Measurements from ENCODE around the gene UTS2R. TPM values are rescaled to one million over a fixed set of nuclear protein-coding genes. Genes with fewer than 3 reads are reported as not detected.

The UTS2R gene
- total RNA-seq: not detected

- Histone ChIP-seq H3K27ac (no peak within 1 kb of the TSS), H3K4me1 (peaks cover 0 to 25% (median 9%) of the 10 kb centered on the region in 3 donors), H3K9me3 (no peaks in the 10 kb centered on the region), H3K36me3 (no peaks in the 10 kb centered on the region), H3K4me3 (peak within 1 kb of the TSS in 1 of 2 donors; percentile 38), H3K27me3 (peaks cover 90% of the 10 kb centered on the region)
- no peak for ATAC-seq
- no CpG with 5 or more reads among the region's 109 CpGs for WGBS, 2 donors (ENCODE audit: low coverage in 1 of 2)
- TF ChIP-seq CTCF (IDR thresholded peaks at IDR 0.05): no peak
- no peak for TF ChIP-seq POLR2AphosphoS5 (IDR thresholded peaks at IDR 0.05)
- no peak for TF ChIP-seq EP300 (IDR thresholded peaks at IDR 0.05)
- no peak for TF ChIP-seq POLR2A (IDR thresholded peaks at IDR 0.05)
Observed at GRCh38 chr17:82371333-82372248, at the start of gene UTS2R. Gene UTS2R, plus strand, starts transcription at chr17:82371765. Its CDS starts 2,560 bp downstream, at chr17:82374325.

GRCh38 chr17:82321947-82322466, 49.6 kb upstream of the UTS2R start:
- H3K27ac ChIP-seq: no peak overlapping the region
- ATAC-seq: no peak
- H3K4me3 ChIP-seq: no peak overlapping the region
- H3K4me1 ChIP-seq: peaks cover 0 to 12% (median 3%) of the 10 kb centered on the region in 3 donors
- no peaks in the 10 kb centered on the region for H3K9me3 ChIP-seq
- TF ChIP-seq POLR2A (IDR thresholded peaks at IDR 0.05) (no peak), POLR2AphosphoS5 (IDR thresholded peaks at IDR 0.05) (no peak), EP300 (IDR thresholded peaks at IDR 0.05) (no peak), CTCF (IDR thresholded peaks at IDR 0.05) (no peak)
- no CpG with 5 or more reads among the region's 21 CpGs for WGBS, 2 donors (ENCODE audit: low coverage in 1 of 2)
- H3K36me3 ChIP-seq: peaks cover 0 to 7% of the 10 kb centered on the region in 2 donors
- H3K27me3 ChIP-seq: peaks cover 23% of the 10 kb centered on the region

DNA sequence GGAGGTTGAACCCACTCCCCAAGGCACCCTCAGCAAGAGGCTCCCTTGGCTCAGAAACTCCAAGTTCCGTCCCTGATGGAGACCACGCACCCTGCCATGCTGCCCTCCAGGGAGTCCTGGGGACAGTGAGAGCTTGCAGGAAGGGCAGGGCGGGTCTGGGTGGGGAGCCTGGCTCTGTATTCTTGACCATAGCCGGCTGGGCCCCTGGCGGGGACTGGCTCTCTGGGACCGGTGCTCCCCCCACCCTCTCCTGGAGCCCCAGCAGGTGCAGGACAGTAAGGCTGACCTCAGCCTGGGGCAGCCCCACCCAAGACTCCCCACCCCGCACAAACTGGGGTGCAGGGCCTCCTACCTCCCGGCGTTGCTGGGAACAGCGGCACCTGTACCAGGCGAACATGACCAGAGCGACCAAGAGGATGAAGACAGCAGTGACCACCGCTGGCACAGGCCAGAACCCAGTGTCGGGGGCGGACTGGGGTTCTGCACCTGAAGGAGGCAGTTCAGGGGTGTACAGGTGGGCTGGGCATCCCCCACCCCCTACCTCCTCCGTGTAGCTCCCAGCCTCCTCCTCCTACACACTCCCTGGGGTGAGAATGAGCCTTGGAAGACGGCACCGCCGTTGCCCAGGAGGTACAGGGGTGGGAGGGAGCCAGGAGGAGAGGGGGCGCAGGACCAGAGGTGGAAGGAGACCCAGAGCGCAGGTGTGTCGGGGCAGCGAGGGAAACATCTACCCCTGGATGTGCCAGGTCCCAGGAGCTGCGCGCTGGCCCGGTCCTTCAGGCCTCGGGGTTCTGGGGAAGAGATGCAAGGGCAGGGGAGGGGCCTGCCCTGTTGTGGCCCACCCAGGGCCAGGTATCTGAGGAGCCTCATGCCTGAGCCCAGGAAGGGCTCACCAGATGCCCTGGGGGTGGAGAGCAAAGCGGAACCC, 48.8 kb upstream of the UTS2R start:
- TF ChIP-seq CTCF (IDR thresholded peaks at IDR 0.05): no peak
- no peak for TF ChIP-seq POLR2AphosphoS5 (IDR thresholded peaks at IDR 0.05)
- no peak for TF ChIP-seq EP300 (IDR thresholded peaks at IDR 0.05)
- no peak for TF ChIP-seq POLR2A (IDR thresholded peaks at IDR 0.05)
- 100% methylated on average over 3 of the region's 28 CpGs; no CpG with 5 or more reads in 1 of the 2 donors for WGBS, 2 donors (ENCODE audit: low coverage in 1 of 2)
- H3K4me1 ChIP-seq: peaks cover 0 to 12% (median 3%) of the 10 kb centered on the region in 3 donors

DNA sequence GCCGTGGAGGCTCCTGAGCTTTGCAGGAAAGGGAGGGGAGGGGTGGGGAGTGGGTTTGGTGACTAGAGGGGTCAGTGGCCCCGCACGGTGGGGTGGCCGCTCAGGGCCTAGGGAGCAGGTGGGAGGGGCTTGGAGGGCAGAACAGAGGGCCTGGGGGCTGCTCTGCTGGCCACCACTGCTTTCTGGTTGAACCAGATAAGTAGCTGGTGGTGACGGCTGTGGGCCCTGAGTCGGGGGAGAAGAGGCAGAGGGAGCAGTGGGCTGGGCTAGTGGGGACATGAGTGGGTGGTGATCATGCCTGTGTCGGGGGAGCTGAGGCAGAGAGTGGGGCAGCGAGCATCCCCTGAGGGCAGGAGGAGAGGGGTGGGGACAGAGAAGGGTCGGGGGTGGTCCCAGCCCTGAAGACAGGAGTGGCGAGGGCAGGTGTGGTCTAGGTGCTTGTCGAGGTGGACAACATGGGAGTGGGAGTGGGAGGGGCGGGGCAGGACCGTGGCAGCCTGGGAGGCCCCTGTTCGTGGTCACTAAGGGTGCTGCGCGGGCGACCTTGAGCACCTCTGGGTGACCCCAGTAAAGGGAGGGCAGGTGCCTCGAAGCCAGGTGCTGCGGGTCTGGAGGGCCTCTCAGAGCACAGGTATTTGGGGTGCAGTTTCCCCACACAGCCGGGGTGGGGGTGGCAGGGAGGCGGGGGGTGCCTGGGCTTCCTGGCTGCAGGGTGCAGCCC, 47.9 kb upstream of the UTS2R start:
- no peak for ATAC-seq
- Histone ChIP-seq H3K9me3 (no peaks in the 10 kb centered on the region), H3K27ac (no peak overlapping the region), H3K4me3 (no peak overlapping the region), H3K4me1 (peaks cover 0 to 12% (median 3%) of the 10 kb centered on the region in 3 donors), H3K27me3 (peaks cover 21% of the 10 kb centered on the region), H3K36me3 (peaks cover 0 to 7% of the 10 kb centered on the region in 2 donors)
- 46 to 54% methylated on average over 4 to 12 of the region's 21 CpGs for WGBS, 2 donors (ENCODE audit: low coverage in 1 of 2)
- TF ChIP-seq EP300 (IDR thresholded peaks at IDR 0.05) (no peak), CTCF (IDR thresholded peaks at IDR 0.05) (no peak), POLR2AphosphoS5 (IDR thresholded peaks at IDR 0.05) (no peak), POLR2A (IDR thresholded peaks at IDR 0.05) (no peak)

More for the DNA sequence above, 48.8 kb upstream of the UTS2R start:
- Histone ChIP-seq H3K9me3 (no peaks in the 10 kb centered on the region), H3K27me3 (peaks cover 21% of the 10 kb centered on the region), H3K36me3 (peaks cover 0 to 7% of the 10 kb centered on the region in 2 donors), H3K4me3 (no peak overlapping the region), H3K27ac (no peak overlapping the region)
- no peak for ATAC-seq
